Liver (tissue), 9 donors: ENCODE results near the gene CFTR. TPM values are rescaled to one million over a fixed set of nuclear protein-coding genes. Genes with fewer than 3 reads are reported as not detected.

Source experiments
- DNase-seq: peaks from one replicate; pipeline ENCODE4 v3.0.0-alpha.2; 2017; ENCODE audit warnings: low spot score
- H3K27ac ChIP-seq, 2 donors: one replicate each; pipeline ENCODE4 v1.7.0; 2013; ENCODE audit warnings: inconsistent platforms in 2 of 2, low read length in 2 of 2, control low read depth in 1 of 2, low read depth in 1 of 2, mild to moderate bottlenecking in 1 of 2
- H3K27me3 ChIP-seq, 4 donors: one replicate each; pipeline versions ENCODE4 v1.6.1 to v1.7.0; 2013; ENCODE audit warnings: low read length in 3 of 4, inconsistent platforms in 1 of 4, mild to moderate bottlenecking in 1 of 4, moderate library complexity in 1 of 4; ENCODE audit not compliant: control insufficient read depth in 4 of 4, insufficient read depth in 4 of 4
- H3K36me3 ChIP-seq, 4 donors: one replicate each; pipeline versions ENCODE4 v1.6.1 to v1.7.0; 2013; ENCODE audit warnings: low read length in 3 of 4, mild to moderate bottlenecking in 3 of 4, low read depth in 1 of 4, moderate library complexity in 1 of 4; ENCODE audit not compliant: control insufficient read depth in 4 of 4, insufficient read depth in 3 of 4
- H3K4me1 ChIP-seq, 4 donors: one replicate each; pipeline versions ENCODE4 v1.6.1 to v1.7.0; 2013; ENCODE audit warnings: low read length in 3 of 4, mild to moderate bottlenecking in 3 of 4, moderate library complexity in 1 of 4; ENCODE audit not compliant: control insufficient read depth in 4 of 4, insufficient read depth in 4 of 4
- H3K4me3 ChIP-seq, 3 donors: one replicate each; pipeline versions ENCODE4 v1.6.1 to v1.7.0; 2013; ENCODE audit warnings: low read length in 3 of 3, control low read depth in 1 of 3, low read depth in 1 of 3, mild to moderate bottlenecking in 1 of 3
- H3K9ac ChIP-seq, 2 donors: one replicate each; pipeline ENCODE4 v1.7.0; 2013; ENCODE audit warnings: low read length in 2 of 2, mild to moderate bottlenecking in 2 of 2, moderate library complexity in 2 of 2, control low read depth in 1 of 2, low read depth in 1 of 2
- H3K9me3 ChIP-seq, 4 donors: one replicate each; pipeline versions ENCODE4 v1.6.1 to v1.7.0; 2013; ENCODE audit warnings: low read length in 3 of 4; ENCODE audit not compliant: control insufficient read depth in 4 of 4
- EGR1 ChIP-seq, 2 donors: IDR thresholded peaks; 2 replicates each; pipeline ENCODE4 v1.6.1; 2016 to 2018; ENCODE audit warnings: antibody characterized with exemption in 2 of 2, low read depth in 2 of 2
- FOXA1 ChIP-seq: IDR thresholded peaks from 2 replicates; pipeline ENCODE4 v1.6.1; 2016; ENCODE audit warnings: antibody characterized with exemption
- FOXA2 ChIP-seq: IDR thresholded peaks from 2 replicates; pipeline ENCODE4 v1.6.1; 2016; ENCODE audit warnings: antibody characterized with exemption
- GABPA ChIP-seq, 2 donors: IDR thresholded peaks in 1 of 2; conservative IDR thresholded peaks in 1 of 2; 2 replicates each; pipeline ENCODE4 v1.6.1; 2016; ENCODE audit warnings: antibody characterized with exemption in 2 of 2, mild to moderate bottlenecking in 1 of 2, moderate library complexity in 1 of 2
- HNF4A ChIP-seq, 2 donors: conservative IDR thresholded peaks; 2 replicates each; pipeline ENCODE4 v1.6.1; 2016; ENCODE audit warnings: antibody characterized with exemption in 2 of 2, mild to moderate bottlenecking in 2 of 2
- HNF4G ChIP-seq: IDR thresholded peaks from 2 replicates; pipeline ENCODE4 v1.6.1; 2016; ENCODE audit warnings: antibody characterized with exemption
- JUND ChIP-seq, 2 donors: IDR thresholded peaks; 2 replicates each; pipeline ENCODE4 v1.6.1; 2016; ENCODE audit warnings: antibody characterized with exemption in 2 of 2
- RAD21 ChIP-seq, 2 donors: IDR thresholded peaks; 2 replicates each; pipeline ENCODE4 v1.6.1; 2016; ENCODE audit warnings: antibody characterized with exemption in 2 of 2, mild to moderate bottlenecking in 2 of 2
- RXRA ChIP-seq, 2 donors: IDR thresholded peaks; 2 replicates each; pipeline ENCODE4 v1.6.1; 2017 to 2018; ENCODE audit warnings: antibody characterized with exemption in 2 of 2, mild to moderate bottlenecking in 1 of 2
- SP1 ChIP-seq: IDR thresholded peaks from 2 replicates; pipeline ENCODE4 v1.6.1; 2018; ENCODE audit warnings: antibody characterized with exemption, mild to moderate bottlenecking
- YY1 ChIP-seq: IDR thresholded peaks from 2 replicates; pipeline ENCODE4 v1.6.1; 2016; ENCODE audit warnings: antibody characterized with exemption, mild to moderate bottlenecking
- WGBS: extraction: QIAGEN DNeasy Blood & Tissue Kit; methylation state at CpG from one replicate; pipeline ENCODE4 v1.1.7; 2013; 5-methylcytosine and 5-hydroxymethylcytosine counted together
- polyA plus RNA-seq, 2 donors: library from polyadenylated mRNA; stranded (reverse) in 1 of 2; unstranded in 1 of 2; fragments of 200-250 nt in 1 of 2; fragments of >200 nt in 1 of 2; fragmentation: Nextera tagmentation in 1 of 2; extraction: Ambion mirVana in 1 of 2; gene quantifications; one replicate each; pipeline versions ENCODE4 v1.2.1 to v1.2.3, GENCODE V29; 2013 to 2015
- total RNA-seq, 2 donors: library from RNA; depleted of rRNA; stranded (reverse); fragments of >200 nt; gene quantifications; one replicate each; pipeline ENCODE4 v1.2.3, GENCODE V29; 2014
- TF ChIP-seq, protein P1 (sequence below): IDR thresholded peaks from 2 replicates; pipeline ENCODE4 v1.6.1; 2016; ENCODE audit warnings: antibody characterized with exemption
- TF ChIP-seq, protein P2 (sequence below): fragments of 150-350 bp; IDR thresholded peaks from 2 replicates; pipeline ENCODE4 v1.5.1; 2017; ENCODE audit warnings: improper control_type of control experiment, low read depth, low read length; ENCODE audit not compliant: missing input control
- TF ChIP-seq, protein P3 (sequence below): IDR thresholded peaks from 2 replicates; pipeline ENCODE4 v1.6.1; 2016; ENCODE audit warnings: antibody characterized with exemption
- TF ChIP-seq, protein P4 (sequence below): IDR thresholded peaks from 2 replicates; pipeline ENCODE4 v1.6.1; 2016; ENCODE audit warnings: antibody characterized with exemption
- TF ChIP-seq, protein P5 (sequence below): IDR thresholded peaks from 2 replicates; pipeline ENCODE4 v1.6.1; 2016; ENCODE audit warnings: antibody characterized with exemption, mild to moderate bottlenecking
- donor health status: healthy.
- donor health status: healthy.
- donor health status: healthy.
- donor health status: healthy.
- donor health status: healthy.

CFTR gene
- total and polyA plus RNA-seq, 4 donors, result 0.75 to 10.5 (median 1.3) TPM

DNA sequence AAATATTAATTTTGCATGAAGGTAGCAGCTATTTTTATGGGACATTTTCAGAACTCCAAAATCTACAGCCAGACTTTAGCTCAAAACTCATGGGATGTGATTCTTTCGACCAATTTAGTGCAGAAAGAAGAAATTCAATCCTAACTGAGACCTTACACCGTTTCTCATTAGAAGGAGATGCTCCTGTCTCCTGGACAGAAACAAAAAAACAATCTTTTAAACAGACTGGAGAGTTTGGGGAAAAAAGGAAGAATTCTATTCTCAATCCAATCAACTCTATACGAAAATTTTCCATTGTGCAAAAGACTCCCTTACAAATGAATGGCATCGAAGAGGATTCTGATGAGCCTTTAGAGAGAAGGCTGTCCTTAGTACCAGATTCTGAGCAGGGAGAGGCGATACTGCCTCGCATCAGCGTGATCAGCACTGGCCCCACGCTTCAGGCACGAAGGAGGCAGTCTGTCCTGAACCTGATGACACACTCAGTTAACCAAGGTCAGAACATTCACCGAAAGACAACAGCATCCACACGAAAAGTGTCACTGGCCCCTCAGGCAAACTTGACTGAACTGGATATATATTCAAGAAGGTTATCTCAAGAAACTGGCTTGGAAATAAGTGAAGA, 112.3 kb downstream of the CFTR start (continued):
- TF ChIP-seq, protein P1, sequence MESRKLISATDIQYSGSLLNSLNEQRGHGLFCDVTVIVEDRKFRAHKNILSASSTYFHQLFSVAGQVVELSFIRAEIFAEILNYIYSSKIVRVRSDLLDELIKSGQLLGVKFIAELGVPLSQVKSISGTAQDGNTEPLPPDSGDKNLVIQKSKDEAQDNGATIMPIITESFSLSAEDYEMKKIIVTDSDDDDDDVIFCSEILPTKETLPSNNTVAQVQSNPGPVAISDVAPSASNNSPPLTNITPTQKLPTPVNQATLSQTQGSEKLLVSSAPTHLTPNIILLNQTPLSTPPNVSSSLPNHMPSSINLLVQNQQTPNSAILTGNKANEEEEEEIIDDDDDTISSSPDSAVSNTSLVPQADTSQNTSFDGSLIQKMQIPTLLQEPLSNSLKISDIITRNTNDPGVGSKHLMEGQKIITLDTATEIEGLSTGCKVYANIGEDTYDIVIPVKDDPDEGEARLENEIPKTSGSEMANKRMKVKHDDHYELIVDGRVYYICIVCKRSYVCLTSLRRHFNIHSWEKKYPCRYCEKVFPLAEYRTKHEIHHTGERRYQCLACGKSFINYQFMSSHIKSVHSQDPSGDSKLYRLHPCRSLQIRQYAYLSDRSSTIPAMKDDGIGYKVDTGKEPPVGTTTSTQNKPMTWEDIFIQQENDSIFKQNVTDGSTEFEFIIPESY, result no peak
- TF ChIP-seq YY1 (no peak), FOXA2 (no peak)
- TF ChIP-seq, protein P2, sequence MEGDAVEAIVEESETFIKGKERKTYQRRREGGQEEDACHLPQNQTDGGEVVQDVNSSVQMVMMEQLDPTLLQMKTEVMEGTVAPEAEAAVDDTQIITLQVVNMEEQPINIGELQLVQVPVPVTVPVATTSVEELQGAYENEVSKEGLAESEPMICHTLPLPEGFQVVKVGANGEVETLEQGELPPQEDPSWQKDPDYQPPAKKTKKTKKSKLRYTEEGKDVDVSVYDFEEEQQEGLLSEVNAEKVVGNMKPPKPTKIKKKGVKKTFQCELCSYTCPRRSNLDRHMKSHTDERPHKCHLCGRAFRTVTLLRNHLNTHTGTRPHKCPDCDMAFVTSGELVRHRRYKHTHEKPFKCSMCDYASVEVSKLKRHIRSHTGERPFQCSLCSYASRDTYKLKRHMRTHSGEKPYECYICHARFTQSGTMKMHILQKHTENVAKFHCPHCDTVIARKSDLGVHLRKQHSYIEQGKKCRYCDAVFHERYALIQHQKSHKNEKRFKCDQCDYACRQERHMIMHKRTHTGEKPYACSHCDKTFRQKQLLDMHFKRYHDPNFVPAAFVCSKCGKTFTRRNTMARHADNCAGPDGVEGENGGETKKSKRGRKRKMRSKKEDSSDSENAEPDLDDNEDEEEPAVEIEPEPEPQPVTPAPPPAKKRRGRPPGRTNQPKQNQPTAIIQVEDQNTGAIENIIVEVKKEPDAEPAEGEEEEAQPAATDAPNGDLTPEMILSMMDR, result no peak

- H3K27ac ChIP-seq, result no peak overlapping the region
- no peaks in the 10 kb centered on the region for H3K36me3 ChIP-seq
- H3K4me3 ChIP-seq, result no peak overlapping the region
- TF ChIP-seq, protein P1, result no peak
- H3K9me3 ChIP-seq, result no peaks in the 10 kb centered on the region
- DNase-seq, result no peak
- H3K4me1 ChIP-seq, result no peaks in the 10 kb centered on the region
- WGBS, result 98% methylated on average over 21 of the region's 21 CpGs
- H3K27me3 ChIP-seq, result no peaks in the 10 kb centered on the region
- H3K9ac ChIP-seq, result no peak overlapping the region
Measured at GRCh38 chr7:117596134-117596533, 116.3 kb downstream of the CFTR start.

DNA sequence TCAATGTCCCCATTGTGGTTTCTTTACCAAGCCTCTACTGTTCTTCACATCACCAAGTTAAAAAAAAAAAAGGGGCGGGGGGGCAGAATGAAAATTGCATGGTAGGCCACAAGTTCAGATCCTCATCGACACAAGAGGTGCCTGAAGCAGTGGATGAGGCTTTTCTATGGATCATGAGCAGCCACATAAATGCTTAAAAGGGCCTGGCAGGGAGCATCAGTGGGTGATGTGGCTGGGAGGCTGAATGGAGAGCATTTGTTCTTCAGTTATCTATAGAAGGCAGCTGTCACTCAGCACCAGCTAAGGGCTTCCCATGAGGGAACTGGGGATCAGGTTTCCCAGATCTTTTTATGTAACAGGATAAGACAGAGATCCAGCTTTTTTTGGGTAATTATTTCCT, 117.9 kb downstream of the CFTR start:
- no peaks in the 10 kb centered on the region for H3K9me3 ChIP-seq
- no peak overlapping the region for H3K27ac ChIP-seq
- H3K4me1 ChIP-seq, result no peaks in the 10 kb centered on the region
- 88% methylated on average over 2 of the region's 2 CpGs for WGBS
- H3K36me3 ChIP-seq, result no peaks in the 10 kb centered on the region
- no peak for DNase-seq
- H3K4me3 ChIP-seq, result no peak overlapping the region
- no peak overlapping the region for H3K9ac ChIP-seq
- H3K27me3 ChIP-seq, result no peaks in the 10 kb centered on the region
- no peak for TF ChIP-seq HNF4G
- TF ChIP-seq RXRA (IDR thresholded peaks at IDR 0.05), result no peak
- TF ChIP-seq EGR1 (IDR thresholded peaks at IDR 0.05; ENCODE audit: low read depth in 2 of 2), result no peak
- no peak for TF ChIP-seq FOXA2
- no peak for TF ChIP-seq RAD21 (IDR thresholded peaks at IDR 0.05)
- no peak for TF ChIP-seq FOXA1
- TF ChIP-seq HNF4A (conservative IDR thresholded peaks at IDR 0.05), result no peak
- TF ChIP-seq YY1, result no peak
- TF ChIP-seq, protein P3, sequence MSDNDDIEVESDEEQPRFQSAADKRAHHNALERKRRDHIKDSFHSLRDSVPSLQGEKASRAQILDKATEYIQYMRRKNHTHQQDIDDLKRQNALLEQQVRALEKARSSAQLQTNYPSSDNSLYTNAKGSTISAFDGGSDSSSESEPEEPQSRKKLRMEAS, result no peak
- no peak for TF ChIP-seq SP1
- TF ChIP-seq, protein P4, sequence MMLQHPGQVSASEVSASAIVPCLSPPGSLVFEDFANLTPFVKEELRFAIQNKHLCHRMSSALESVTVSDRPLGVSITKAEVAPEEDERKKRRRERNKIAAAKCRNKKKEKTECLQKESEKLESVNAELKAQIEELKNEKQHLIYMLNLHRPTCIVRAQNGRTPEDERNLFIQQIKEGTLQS, result no peak
- TF ChIP-seq, protein P5, sequence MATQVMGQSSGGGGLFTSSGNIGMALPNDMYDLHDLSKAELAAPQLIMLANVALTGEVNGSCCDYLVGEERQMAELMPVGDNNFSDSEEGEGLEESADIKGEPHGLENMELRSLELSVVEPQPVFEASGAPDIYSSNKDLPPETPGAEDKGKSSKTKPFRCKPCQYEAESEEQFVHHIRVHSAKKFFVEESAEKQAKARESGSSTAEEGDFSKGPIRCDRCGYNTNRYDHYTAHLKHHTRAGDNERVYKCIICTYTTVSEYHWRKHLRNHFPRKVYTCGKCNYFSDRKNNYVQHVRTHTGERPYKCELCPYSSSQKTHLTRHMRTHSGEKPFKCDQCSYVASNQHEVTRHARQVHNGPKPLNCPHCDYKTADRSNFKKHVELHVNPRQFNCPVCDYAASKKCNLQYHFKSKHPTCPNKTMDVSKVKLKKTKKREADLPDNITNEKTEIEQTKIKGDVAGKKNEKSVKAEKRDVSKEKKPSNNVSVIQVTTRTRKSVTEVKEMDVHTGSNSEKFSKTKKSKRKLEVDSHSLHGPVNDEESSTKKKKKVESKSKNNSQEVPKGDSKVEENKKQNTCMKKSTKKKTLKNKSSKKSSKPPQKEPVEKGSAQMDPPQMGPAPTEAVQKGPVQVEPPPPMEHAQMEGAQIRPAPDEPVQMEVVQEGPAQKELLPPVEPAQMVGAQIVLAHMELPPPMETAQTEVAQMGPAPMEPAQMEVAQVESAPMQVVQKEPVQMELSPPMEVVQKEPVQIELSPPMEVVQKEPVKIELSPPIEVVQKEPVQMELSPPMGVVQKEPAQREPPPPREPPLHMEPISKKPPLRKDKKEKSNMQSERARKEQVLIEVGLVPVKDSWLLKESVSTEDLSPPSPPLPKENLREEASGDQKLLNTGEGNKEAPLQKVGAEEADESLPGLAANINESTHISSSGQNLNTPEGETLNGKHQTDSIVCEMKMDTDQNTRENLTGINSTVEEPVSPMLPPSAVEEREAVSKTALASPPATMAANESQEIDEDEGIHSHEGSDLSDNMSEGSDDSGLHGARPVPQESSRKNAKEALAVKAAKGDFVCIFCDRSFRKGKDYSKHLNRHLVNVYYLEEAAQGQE, result no peak
- no peak for TF ChIP-seq GABPA (IDR thresholded peaks at IDR 0.05 in 1 of 2, conservative IDR thresholded peaks at IDR 0.05 in 1 of 2)
- TF ChIP-seq JUND (IDR thresholded peaks at IDR 0.05), result no peak
- TF ChIP-seq, protein P1, result no peak
